CD8-positive, alpha-beta memory T cell (primary cell): ENCODE data around the gene TOX2. TPM values are rescaled to one million over a fixed set of nuclear protein-coding genes. Genes with fewer than 3 reads are reported as not detected.

Source experiments
- CTCF ChIA-PET: fragments of 350-600 bp; sonication (Branson Sonifier 250); formaldehyde crosslinking; loops from one replicate; lab custom pipeline; 2021; ENCODE audit warnings: antibody characterized with exemption; lab: Charles Lee
- POLR2A ChIA-PET: fragments of 350-600 bp; sonication (Branson Sonifier 250); formaldehyde crosslinking; loops from one replicate; lab custom pipeline; 2021; ENCODE audit warnings: antibody characterized with exemption; lab: Charles Lee
- DNase-seq, 5 donors: peaks; one replicate each; pipeline versions ENCODE4 v3.0.0 to v3.0.0-alpha.2; 2020 to 2022; ENCODE audit warnings: mixed read lengths in 1 of 5
- H3K27ac ChIP-seq: one replicate; pipeline ENCODE4 v1.7.0; 2013; ENCODE audit warnings: low read depth, mild to moderate bottlenecking, low read length, moderate library complexity
- H3K27me3 ChIP-seq: 2 replicates; pipeline ENCODE4 v1.7.0; 2013; ENCODE audit warnings: low read length, mild to moderate bottlenecking; ENCODE audit not compliant: insufficient read depth, poor library complexity, severe bottlenecking
- H3K36me3 ChIP-seq: 2 replicates; pipeline ENCODE4 v1.7.0; 2013; ENCODE audit warnings: mild to moderate bottlenecking, low read length, moderate library complexity; ENCODE audit not compliant: insufficient read depth
- H3K4me1 ChIP-seq: 2 replicates; pipeline ENCODE4 v1.7.0; 2013; ENCODE audit warnings: mild to moderate bottlenecking, low read length, moderate library complexity; ENCODE audit not compliant: insufficient read depth
- H3K4me3 ChIP-seq: 2 replicates; pipeline ENCODE4 v1.7.0; 2013; ENCODE audit warnings: mild to moderate bottlenecking, low read length
- H3K9me3 ChIP-seq: 2 replicates; pipeline ENCODE4 v1.7.0; 2013; ENCODE audit warnings: mild to moderate bottlenecking, low read length
- H3K27ac Mint-ChIP-seq, 8 donors: one replicate each; pipeline ENCODE4 v1.8.0; 2020 to 2021; ENCODE audit warnings: mixed read lengths in 8 of 8, mild to moderate bottlenecking in 6 of 8, inconsistent platforms in 3 of 8, moderate library complexity in 3 of 8
- H3K27me3 Mint-ChIP-seq, 2 donors: one replicate each; pipeline ENCODE4 v1.8.0; 2020 to 2021; ENCODE audit warnings: mixed read lengths in 2 of 2, mild to moderate bottlenecking in 1 of 2, moderate library complexity in 1 of 2
- H3K36me3 Mint-ChIP-seq, 3 donors: one replicate each; pipeline ENCODE4 v1.8.0; 2020 to 2021; ENCODE audit warnings: mixed read lengths in 3 of 3, inconsistent platforms in 1 of 3, mild to moderate bottlenecking in 1 of 3
- H3K4me1 Mint-ChIP-seq, 3 donors: one replicate each; pipeline ENCODE4 v1.8.0; 2020 to 2021; ENCODE audit warnings: mixed read lengths in 3 of 3, inconsistent platforms in 1 of 3, mild to moderate bottlenecking in 1 of 3
- H3K4me3 Mint-ChIP-seq, 7 donors: one replicate each; pipeline ENCODE4 v1.8.0; 2020 to 2021; ENCODE audit warnings: mixed read lengths in 7 of 7, mild to moderate bottlenecking in 6 of 7, moderate library complexity in 4 of 7, inconsistent platforms in 2 of 7
- H3K9me3 Mint-ChIP-seq, 5 donors: one replicate each; pipeline ENCODE4 v1.8.0; 2020 to 2022; ENCODE audit warnings: mixed read lengths in 5 of 5, mild to moderate bottlenecking in 3 of 5, moderate library complexity in 2 of 5, inconsistent platforms in 1 of 5
- polyA plus RNA-seq: library from polyadenylated mRNA; unstranded; fragments of 300-500 nt; fragmentation: Illumina TruSeq; gene quantifications from one replicate; pipeline ENCODE4 v1.2.3, GENCODE V29; 2021
- total RNA-seq, 2 experiments: library from RNA; stranded (reverse); gene quantifications; one replicate each; pipeline ENCODE4 v1.2.3, GENCODE V29; 2021

TOX2 gene
- total and polyA plus RNA-seq, 3 experiments from 2014 or later: 0.35 to 1.2 (median 0.39) TPM

DNA sequence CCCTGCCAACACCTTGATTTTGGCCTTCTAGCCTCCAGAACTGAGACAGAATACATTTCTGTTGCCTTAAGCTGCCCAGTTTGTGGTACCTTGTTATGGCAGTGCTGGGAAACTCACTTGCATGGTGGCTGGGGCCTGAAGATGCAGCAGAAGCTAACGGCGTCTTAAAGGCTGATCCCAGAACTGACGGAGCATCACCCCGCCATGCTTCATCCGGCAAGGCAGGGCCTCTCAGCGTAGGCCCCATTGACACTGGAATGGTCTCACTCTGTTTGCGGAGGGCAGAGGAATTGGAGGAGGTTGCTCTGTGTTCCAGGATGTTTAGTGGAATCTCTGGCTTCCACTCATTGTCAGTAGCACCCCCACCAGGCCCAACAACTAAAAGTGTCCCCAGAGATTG is 170.2 kb downstream of the TOX2 start:
- H3K27me3 ChIP-seq: no peaks in the 10 kb centered on the region
- no peaks in the 10 kb centered on the region for H3K36me3 ChIP-seq
- no peak for DNase-seq
- H3K4me1 ChIP-seq: peaks cover 8% of the 10 kb centered on the region
- H3K9me3 ChIP-seq: no peaks in the 10 kb centered on the region
- no peak overlapping the region for H3K4me3 ChIP-seq
- Mint-ChIP-seq H3K27me3 (peaks cover 3 to 9% of the 10 kb centered on the region in 2 donors), H3K9me3 (no peaks in the 10 kb centered on the region), H3K4me1 (peaks cover 5 to 10% (median 10%) of the 10 kb centered on the region in 3 donors), H3K4me3 (no peak overlapping the region), H3K36me3 (no peaks in the 10 kb centered on the region), H3K27ac (peak overlapping the region in 1 of 8 donors; percentile 54)
- no peak overlapping the region for H3K27ac ChIP-seq
- ChIA-PET POLR2A (no interaction called here), CTCF (interaction anchor here (1.8 kb wide), 1 partner anchor 29 kb away, joined by 7 read pairs; no protein-coding TSS in a partner anchor)

DNA sequence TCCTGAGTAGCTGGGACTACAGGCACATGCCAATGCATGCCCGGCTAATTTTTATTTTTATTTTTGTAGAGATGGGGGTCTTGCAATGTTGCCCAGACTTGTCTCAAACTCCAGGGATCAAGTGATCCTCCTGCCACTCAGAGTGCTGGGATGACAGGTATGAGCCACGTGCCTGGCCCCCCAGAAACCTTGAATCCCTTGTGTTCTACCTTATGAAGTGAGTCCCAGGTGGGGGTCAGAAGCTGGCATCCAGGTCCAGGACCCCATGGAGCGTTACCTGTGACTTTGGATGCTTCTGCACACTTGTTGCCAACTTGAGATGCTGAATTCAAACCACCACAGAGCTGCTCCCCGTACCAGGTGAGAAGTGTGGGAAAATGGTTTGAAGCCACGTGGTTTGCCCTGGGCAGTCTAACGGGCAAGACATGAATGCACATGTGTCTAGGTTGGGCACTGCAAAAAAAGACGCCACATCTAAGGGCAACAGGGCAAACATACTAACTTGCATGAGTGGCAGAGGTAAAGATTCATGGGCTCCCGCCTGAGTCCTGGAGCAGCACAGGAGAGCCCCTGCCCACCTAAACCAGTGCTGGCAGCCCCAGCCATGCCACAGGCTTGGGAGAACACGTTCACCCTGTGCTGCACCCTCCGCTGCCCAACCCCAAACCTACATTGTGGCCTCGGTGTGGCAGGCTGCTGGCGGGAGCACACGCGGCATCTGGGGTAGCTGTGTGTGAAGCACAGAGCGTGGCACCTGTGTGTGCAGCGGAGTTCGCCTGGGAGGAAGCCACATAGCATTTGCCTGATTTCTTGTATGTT is 171.2 kb downstream of the TOX2 start:
- no peaks in the 10 kb centered on the region for H3K9me3 Mint-ChIP-seq
- Histone ChIP-seq H3K36me3 (no peaks in the 10 kb centered on the region), H3K27me3 (no peaks in the 10 kb centered on the region), H3K4me1 (no peaks in the 10 kb centered on the region), H3K4me3 (no peak overlapping the region), H3K9me3 (no peaks in the 10 kb centered on the region), H3K27ac (no peak overlapping the region)
- ChIA-PET CTCF (no interaction called here), POLR2A (no interaction called here)
- H3K4me3 Mint-ChIP-seq: no peak overlapping the region
- peaks cover 0 to 2% (median 1%) of the 10 kb centered on the region in 3 donors for H3K4me1 Mint-ChIP-seq
- H3K27ac Mint-ChIP-seq: no peak overlapping the region
- DNase-seq: no peak
- H3K27me3 Mint-ChIP-seq: peaks cover 0 to 9% of the 10 kb centered on the region in 2 donors
- no peaks in the 10 kb centered on the region for H3K36me3 Mint-ChIP-seq

DNA sequence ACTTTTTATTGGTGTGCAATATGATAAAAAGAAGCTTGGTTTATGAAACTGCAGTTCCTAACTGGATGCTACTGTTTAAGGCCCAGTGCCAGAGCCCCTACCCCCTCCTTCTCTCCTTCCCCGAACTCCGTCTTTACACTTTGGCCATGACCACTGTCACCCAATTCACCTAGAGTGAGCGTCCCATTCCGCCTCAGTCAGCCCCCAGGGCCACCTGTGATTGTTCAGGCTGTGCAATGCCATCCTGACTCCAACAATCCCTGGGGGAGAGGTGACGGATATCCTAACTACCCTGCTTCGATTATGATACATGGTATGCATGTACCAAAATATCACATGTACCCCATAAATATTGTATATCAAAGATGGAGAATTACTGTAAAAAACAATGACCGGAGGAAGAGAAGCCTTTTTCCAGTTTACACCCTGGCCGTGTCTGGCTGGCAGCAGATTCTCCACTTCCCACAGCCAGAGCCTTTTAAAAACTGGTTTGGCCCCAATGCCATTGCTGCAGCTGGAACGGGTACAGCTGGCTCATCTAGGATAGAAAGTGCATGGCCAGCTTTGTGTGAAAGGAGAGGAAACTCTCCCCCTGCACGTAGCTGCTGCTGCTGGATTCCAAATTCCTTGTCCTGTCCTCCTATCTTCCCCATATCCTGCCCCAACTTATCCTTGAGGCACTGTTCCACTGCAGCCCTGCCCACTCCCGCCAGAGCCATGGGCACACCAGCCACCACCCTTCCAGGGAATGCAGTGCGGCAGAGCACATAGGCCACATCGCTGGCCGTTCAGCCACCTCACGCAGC is 172.6 kb downstream of the TOX2 start:
- Histone ChIP-seq H3K9me3 (no peaks in the 10 kb centered on the region), H3K36me3 (no peaks in the 10 kb centered on the region), H3K4me3 (no peak overlapping the region), H3K4me1 (no peaks in the 10 kb centered on the region), H3K27me3 (no peaks in the 10 kb centered on the region), H3K27ac (no peak overlapping the region)
- no peaks in the 10 kb centered on the region for H3K9me3 Mint-ChIP-seq
- no peak overlapping the region for H3K27ac Mint-ChIP-seq
- no peak for DNase-seq
- H3K4me1 Mint-ChIP-seq: no peaks in the 10 kb centered on the region
- CTCF ChIA-PET: no interaction called here
- POLR2A ChIA-PET: no interaction called here
- H3K36me3 Mint-ChIP-seq: no peaks in the 10 kb centered on the region
- peaks cover 0 to 13% of the 10 kb centered on the region in 2 donors for H3K27me3 Mint-ChIP-seq
- no peak overlapping the region for H3K4me3 Mint-ChIP-seq

DNA sequence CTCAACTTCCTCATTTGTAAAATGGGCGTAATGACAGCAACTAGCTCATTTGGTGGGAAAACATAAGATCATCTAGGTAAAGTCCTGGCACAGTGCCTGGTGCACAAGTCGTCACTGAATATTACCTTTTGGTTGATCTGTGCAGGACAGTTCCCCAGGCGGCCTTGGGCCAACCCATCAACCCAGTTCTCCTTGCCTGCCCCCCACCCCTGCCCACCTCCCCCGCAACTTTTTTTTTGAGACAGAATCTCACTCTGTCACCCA is 173.1 kb downstream of the TOX2 start:
- H3K27ac ChIP-seq: no peak overlapping the region
- ChIA-PET POLR2A (no interaction called here), CTCF (no interaction called here)
- no peaks in the 10 kb centered on the region for H3K9me3 ChIP-seq
- H3K4me1 Mint-ChIP-seq: no peaks in the 10 kb centered on the region
- no peak overlapping the region for H3K27ac Mint-ChIP-seq
- peaks cover 0 to 15% of the 10 kb centered on the region in 2 donors for H3K27me3 Mint-ChIP-seq
- no peaks in the 10 kb centered on the region for H3K27me3 ChIP-seq
- no peaks in the 10 kb centered on the region for H3K36me3 Mint-ChIP-seq
- no peak for DNase-seq
- no peaks in the 10 kb centered on the region for H3K36me3 ChIP-seq
- no peaks in the 10 kb centered on the region for H3K9me3 Mint-ChIP-seq
- H3K4me3 ChIP-seq: no peak overlapping the region
- no peaks in the 10 kb centered on the region for H3K4me1 ChIP-seq
- no peak overlapping the region for H3K4me3 Mint-ChIP-seq

DNA sequence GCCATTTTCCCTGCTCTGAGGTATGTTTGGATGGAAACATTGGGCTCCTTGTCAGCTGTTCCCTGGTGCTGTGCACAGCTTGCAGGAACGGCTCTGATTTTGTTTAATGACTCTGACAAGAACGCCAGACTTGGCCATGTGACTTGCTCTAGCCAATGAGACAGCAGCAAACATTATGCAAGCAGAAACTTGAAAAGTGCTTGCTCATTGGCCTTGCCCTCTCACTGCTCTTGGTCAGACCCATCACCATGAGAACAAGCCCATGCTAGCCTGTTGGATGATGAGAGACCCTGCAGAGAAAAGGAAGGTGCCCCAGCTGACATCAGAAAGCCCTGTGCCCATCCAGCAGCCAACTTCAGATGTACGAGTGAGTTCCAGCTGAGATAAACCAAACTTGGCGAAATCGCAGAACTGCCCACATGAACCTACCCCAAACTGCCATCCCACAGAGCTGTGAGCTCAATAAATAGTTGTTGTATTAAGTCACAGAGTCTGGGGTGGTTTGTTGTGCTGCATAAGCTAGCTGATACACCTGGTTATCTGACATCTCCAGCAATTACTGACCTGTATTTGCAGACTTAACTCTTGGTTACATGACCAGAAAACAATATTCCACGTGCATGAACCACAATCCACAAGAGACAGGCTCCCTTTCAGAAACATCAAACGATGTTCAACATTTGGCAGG is 175.5 kb downstream of the TOX2 start:
- ChIA-PET CTCF (interaction anchor here (1.0 to 1.4 kb wide), 2 partner anchors 13 to 341 kb away, joined by 3 to 5 read pairs; no protein-coding TSS in a partner anchor), POLR2A (no interaction called here)
- Histone ChIP-seq H3K27ac (no peak overlapping the region), H3K4me1 (no peaks in the 10 kb centered on the region), H3K9me3 (no peaks in the 10 kb centered on the region), H3K36me3 (no peaks in the 10 kb centered on the region), H3K27me3 (no peaks in the 10 kb centered on the region), H3K4me3 (no peak overlapping the region)
- no peaks in the 10 kb centered on the region for H3K36me3 Mint-ChIP-seq
- no peak overlapping the region for H3K4me3 Mint-ChIP-seq
- no peaks in the 10 kb centered on the region for H3K4me1 Mint-ChIP-seq
- peaks cover 9 to 36% of the 10 kb centered on the region in 2 donors for H3K27me3 Mint-ChIP-seq
- DNase-seq: no peak
- H3K27ac Mint-ChIP-seq: peak overlapping the region in 1 of 8 donors; percentile 57
- H3K9me3 Mint-ChIP-seq: no peaks in the 10 kb centered on the region

DNA sequence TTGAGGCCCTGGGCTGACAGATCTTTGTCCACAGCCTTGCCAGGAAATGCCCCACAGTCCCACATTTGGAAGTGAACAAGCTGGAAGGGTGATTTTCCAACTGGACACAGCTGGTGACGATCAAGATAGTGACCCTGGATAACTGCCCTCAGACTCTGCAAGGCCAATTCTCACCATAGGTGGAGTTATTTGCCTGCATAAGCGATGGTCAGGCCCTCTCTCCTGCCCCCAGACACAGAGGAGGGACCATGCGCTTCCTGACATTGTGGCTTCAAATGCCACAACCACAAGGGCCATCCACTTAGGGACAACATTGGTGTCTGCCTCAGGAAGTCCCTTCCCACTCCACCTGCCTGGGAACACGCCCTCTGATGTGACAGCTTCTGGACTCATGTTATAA is 176.4 kb downstream of the TOX2 start:
- peaks cover 11 to 43% of the 10 kb centered on the region in 2 donors for H3K27me3 Mint-ChIP-seq
- H3K4me3 Mint-ChIP-seq: no peak overlapping the region
- H3K4me1 Mint-ChIP-seq: no peaks in the 10 kb centered on the region
- H3K27me3 ChIP-seq: no peaks in the 10 kb centered on the region
- H3K36me3 ChIP-seq: no peaks in the 10 kb centered on the region
- H3K4me3 ChIP-seq: no peak overlapping the region
- no peaks in the 10 kb centered on the region for H3K4me1 ChIP-seq
- H3K9me3 Mint-ChIP-seq: no peaks in the 10 kb centered on the region
- no peak overlapping the region for H3K27ac Mint-ChIP-seq
- H3K27ac ChIP-seq: no peak overlapping the region
- CTCF ChIA-PET: interaction anchor here (1.0 to 1.6 kb wide), 3 partner anchors 9 to 342 kb away, joined by 3 to 5 read pairs (median 4); no protein-coding TSS in a partner anchor
- no peak for DNase-seq
- H3K9me3 ChIP-seq: no peaks in the 10 kb centered on the region
- POLR2A ChIA-PET: no interaction called here
- no peaks in the 10 kb centered on the region for H3K36me3 Mint-ChIP-seq

DNA sequence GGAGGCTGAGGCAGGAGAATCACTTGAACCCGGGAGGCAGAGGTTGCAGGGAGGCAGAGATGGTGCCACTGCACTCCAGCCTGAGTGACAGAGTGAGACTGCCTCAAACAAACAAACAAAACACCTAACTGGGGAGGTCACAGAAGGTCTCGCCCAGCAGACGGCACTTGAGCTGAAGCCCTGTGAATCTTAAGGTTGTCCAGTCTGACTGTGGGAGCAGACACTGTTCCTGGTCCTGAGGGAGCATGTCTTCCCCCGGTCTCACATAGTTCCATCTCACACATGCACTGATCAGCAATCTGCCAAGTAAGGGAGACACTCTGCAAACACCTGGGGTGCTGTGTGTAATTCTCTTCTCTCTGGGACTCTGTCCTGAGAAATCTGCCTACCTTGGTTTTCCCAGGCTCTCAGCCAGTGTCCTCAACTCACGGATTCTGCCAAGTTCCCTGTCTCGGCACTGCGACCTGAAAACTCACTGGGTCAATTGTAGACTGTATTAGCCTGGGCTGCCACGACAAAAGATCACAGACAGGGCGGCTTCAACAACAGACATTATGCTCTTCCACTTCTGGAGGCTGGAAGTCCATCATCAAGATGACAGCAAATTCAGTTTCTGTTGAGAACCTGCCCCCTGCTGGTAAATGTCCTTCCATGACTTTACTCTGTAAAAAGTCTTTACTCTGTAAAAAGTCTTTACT is 178.0 kb downstream of the TOX2 start:
- Histone ChIP-seq H3K27me3 (no peaks in the 10 kb centered on the region), H3K36me3 (no peaks in the 10 kb centered on the region), H3K27ac (no peak overlapping the region), H3K4me3 (no peak overlapping the region), H3K4me1 (no peaks in the 10 kb centered on the region), H3K9me3 (no peaks in the 10 kb centered on the region)
- no peak for DNase-seq
- POLR2A ChIA-PET: no interaction called here
- CTCF ChIA-PET: interaction anchor here (1.6 kb wide), 1 partner anchor 11 kb away, joined by 4 read pairs; no protein-coding TSS in a partner anchor
- no peaks in the 10 kb centered on the region for H3K9me3 Mint-ChIP-seq
- H3K36me3 Mint-ChIP-seq: no peaks in the 10 kb centered on the region
- no peak overlapping the region for H3K27ac Mint-ChIP-seq
- no peaks in the 10 kb centered on the region for H3K4me1 Mint-ChIP-seq
- H3K4me3 Mint-ChIP-seq: no peak overlapping the region
- peaks cover 13 to 42% of the 10 kb centered on the region in 2 donors for H3K27me3 Mint-ChIP-seq
